Ascending aorta (tissue), 2 donors: ENCODE data around the gene MSI2. TPM values are rescaled to one million over a fixed set of nuclear protein-coding genes. Genes with fewer than 3 reads are reported as not detected.

ENCODE experiments used
- DNase-seq, 2 donors: peaks; one replicate each; pipeline ENCODE4 v3.0.0-alpha.2; 2019; ENCODE audit warnings: low spot score in 2 of 2
- H3K27ac ChIP-seq, 2 donors: fragments of 200-600 bp; sonication (generic); one replicate each; pipeline ENCODE4 v1.5.1; 2016 to 2017; ENCODE audit warnings: mild to moderate bottlenecking in 1 of 2
- H3K27me3 ChIP-seq: fragments of 200-600 bp; sonication (generic); one replicate; pipeline ENCODE4 v1.5.1; 2017
- H3K36me3 ChIP-seq, 2 donors: fragments of 200-600 bp; sonication (generic); one replicate each; pipeline ENCODE4 v1.5.1; 2016
- H3K4me1 ChIP-seq, 2 donors: fragments of 200-600 bp; sonication (generic); one replicate each; pipeline ENCODE4 v1.5.1; 2016 to 2017; ENCODE audit warnings: mild to moderate bottlenecking in 1 of 2
- H3K4me3 ChIP-seq, 2 donors: fragments of 200-600 bp; sonication (generic); one replicate each; pipeline ENCODE4 v1.5.1; 2016 to 2017; ENCODE audit warnings: mild to moderate bottlenecking in 1 of 2
- H3K9me3 ChIP-seq, 2 donors: fragments of 200-600 bp; sonication (generic); one replicate each; pipeline ENCODE4 v1.5.1; 2016
- intact Hi-C: fragments of 100-400 bp; cut with DNase I; formaldehyde crosslinking; loops from one replicate; pipeline ENCODE4 v1.15.1; 2023
- total RNA-seq: library from RNA; depleted of rRNA; stranded (reverse); fragments of >200 nt; gene quantifications from one replicate; pipeline ENCODE4 v1.1.0, GENCODE V29; 2016
- TF ChIP-seq, protein P1 (sequence below), 3 experiments: fragments of 200-600 bp in 2 of 3; fragments of 450-650 bp in 1 of 3; sonication (generic) in 2 of 3; IDR thresholded peaks; one replicate each; pipeline ENCODE4 v1.5.1; 2016 to 2019; ENCODE audit warnings: antibody characterized with exemption in 3 of 3, mild to moderate bottlenecking in 1 of 3, moderate library complexity in 1 of 3

The MSI2 gene
- total RNA-seq, 1 donor from 2014 or later: 11.7 TPM

DNA sequence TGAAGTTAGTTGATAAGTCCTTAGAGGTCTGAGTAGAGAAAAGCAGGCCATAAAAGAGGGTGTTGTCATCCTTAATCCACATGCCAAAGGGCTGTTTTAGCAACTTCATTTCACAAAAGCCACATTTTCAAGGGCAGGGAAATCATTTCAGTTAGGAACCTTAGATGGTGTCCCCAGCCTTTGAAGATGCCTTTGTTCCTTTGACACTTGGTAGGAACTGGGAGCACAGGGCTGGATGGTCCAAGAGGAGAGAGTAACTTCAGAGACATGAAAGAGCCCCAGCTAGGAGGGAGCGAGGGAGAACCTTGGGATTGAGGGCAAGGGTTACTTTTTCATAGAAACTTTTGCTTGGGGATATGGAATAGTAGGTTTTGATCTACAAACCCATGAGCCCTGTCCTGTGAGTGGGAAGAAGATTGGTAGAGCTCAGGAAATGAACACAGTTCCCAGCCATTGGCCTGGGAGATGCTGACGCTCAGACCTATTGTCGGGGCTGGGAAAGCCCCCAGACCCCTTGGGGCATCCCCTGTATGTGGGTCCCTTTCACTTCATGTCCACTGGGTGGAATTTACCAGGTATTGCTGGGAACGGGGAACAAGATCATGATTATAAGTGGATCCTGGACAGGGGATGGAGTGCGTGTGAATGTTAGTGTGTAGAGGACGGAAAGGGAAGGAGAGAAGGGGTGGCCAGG is 18.9 kb downstream of the MSI2 start:
- TF ChIP-seq, protein P1, sequence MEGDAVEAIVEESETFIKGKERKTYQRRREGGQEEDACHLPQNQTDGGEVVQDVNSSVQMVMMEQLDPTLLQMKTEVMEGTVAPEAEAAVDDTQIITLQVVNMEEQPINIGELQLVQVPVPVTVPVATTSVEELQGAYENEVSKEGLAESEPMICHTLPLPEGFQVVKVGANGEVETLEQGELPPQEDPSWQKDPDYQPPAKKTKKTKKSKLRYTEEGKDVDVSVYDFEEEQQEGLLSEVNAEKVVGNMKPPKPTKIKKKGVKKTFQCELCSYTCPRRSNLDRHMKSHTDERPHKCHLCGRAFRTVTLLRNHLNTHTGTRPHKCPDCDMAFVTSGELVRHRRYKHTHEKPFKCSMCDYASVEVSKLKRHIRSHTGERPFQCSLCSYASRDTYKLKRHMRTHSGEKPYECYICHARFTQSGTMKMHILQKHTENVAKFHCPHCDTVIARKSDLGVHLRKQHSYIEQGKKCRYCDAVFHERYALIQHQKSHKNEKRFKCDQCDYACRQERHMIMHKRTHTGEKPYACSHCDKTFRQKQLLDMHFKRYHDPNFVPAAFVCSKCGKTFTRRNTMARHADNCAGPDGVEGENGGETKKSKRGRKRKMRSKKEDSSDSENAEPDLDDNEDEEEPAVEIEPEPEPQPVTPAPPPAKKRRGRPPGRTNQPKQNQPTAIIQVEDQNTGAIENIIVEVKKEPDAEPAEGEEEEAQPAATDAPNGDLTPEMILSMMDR (IDR thresholded peaks at IDR 0.05): no peak
- H3K4me3 ChIP-seq: no peak overlapping the region
- H3K36me3 ChIP-seq: peaks cover 5 to 7% of the 10 kb centered on the region in 2 donors
- intact Hi-C loops: no loop called here
- H3K4me1 ChIP-seq: no peaks in the 10 kb centered on the region
- H3K27me3 ChIP-seq: no peaks in the 10 kb centered on the region
- H3K9me3 ChIP-seq: no peaks in the 10 kb centered on the region
- H3K27ac ChIP-seq: no peak overlapping the region
- no peak for DNase-seq

DNA sequence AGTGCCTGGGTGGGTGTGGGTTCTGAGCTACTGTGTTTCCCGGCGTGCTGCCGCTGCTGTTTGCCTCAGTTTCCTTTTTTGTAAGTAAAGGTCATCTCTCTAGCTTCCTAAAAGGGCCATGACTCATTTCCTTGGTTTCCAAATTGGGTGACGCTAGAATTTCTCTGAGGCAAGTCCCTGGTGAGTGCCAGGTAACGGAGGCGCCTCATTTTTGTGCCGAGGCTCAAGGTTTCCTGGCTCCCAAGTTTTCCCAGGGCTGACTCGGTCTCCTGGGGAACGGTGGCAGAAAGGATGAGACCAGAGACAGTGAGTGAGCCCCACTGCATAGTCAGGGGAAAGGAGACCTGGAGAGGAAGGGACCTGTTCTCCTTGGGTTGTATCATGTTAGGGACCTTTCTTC is 20.3 kb downstream of the MSI2 start:
- intact Hi-C loops: no loop called here
- no peak overlapping the region for H3K4me3 ChIP-seq
- H3K4me1 ChIP-seq: no peaks in the 10 kb centered on the region
- DNase-seq: no peak
- no peaks in the 10 kb centered on the region for H3K27me3 ChIP-seq
- H3K27ac ChIP-seq: no peak overlapping the region
- peaks cover 5 to 6% of the 10 kb centered on the region in 2 donors for H3K36me3 ChIP-seq
- TF ChIP-seq, protein P1 (IDR thresholded peaks at IDR 0.05): no peak
- H3K9me3 ChIP-seq: no peaks in the 10 kb centered on the region

- H3K27ac ChIP-seq: no peak overlapping the region
- intact Hi-C loops: no loop called here
- DNase-seq: no peak
- H3K4me3 ChIP-seq: no peak overlapping the region
- H3K36me3 ChIP-seq: peaks cover 0 to 5% of the 10 kb centered on the region in 2 donors
- TF ChIP-seq, protein P1 (IDR thresholded peaks at IDR 0.05): no peak
- no peaks in the 10 kb centered on the region for H3K9me3 ChIP-seq
- no peaks in the 10 kb centered on the region for H3K4me1 ChIP-seq
- no peaks in the 10 kb centered on the region for H3K27me3 ChIP-seq
These were observed 21.7 kb downstream of the MSI2 start for GRCh38 chr17:57277923-57278604.

DNA sequence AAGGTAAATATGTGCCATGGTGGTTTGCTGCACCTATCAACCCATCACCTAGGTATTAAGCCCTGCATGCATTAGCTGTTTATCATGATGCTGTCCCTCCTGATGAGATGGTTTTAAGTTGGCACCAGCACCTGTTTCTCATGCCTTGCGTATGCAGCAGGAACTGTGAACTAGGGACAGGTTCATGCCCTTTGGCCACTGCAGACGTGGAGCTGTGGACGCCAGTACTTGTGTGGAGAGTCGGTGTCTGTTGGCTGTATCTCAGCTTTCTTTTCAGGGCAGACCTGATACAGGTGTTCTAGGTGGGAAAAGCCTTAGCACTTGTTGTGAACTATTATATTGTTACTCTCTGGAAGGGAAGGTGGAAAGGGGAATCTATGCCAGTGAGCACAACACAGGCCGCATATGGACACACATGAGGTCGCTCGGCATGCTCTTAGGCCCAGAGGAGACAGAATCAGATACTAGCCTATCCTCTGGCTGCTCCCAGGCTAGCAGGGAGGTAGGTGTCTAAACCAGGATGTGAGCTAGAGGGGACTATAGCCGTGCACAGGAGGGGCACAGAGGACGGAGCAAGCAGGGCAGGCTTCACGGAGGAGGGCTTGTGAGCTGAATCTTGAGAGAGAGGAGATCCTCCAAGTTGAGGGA is 22.5 kb downstream of the MSI2 start:
- no peaks in the 10 kb centered on the region for H3K27me3 ChIP-seq
- H3K27ac ChIP-seq: no peak overlapping the region
- H3K9me3 ChIP-seq: no peaks in the 10 kb centered on the region
- no peak overlapping the region for H3K4me3 ChIP-seq
- TF ChIP-seq, protein P1 (IDR thresholded peaks at IDR 0.05): no peak
- no peaks in the 10 kb centered on the region for H3K4me1 ChIP-seq
- intact Hi-C loops: no loop called here
- no peak for DNase-seq
- H3K36me3 ChIP-seq: peaks cover 0 to 5% of the 10 kb centered on the region in 2 donors

DNA sequence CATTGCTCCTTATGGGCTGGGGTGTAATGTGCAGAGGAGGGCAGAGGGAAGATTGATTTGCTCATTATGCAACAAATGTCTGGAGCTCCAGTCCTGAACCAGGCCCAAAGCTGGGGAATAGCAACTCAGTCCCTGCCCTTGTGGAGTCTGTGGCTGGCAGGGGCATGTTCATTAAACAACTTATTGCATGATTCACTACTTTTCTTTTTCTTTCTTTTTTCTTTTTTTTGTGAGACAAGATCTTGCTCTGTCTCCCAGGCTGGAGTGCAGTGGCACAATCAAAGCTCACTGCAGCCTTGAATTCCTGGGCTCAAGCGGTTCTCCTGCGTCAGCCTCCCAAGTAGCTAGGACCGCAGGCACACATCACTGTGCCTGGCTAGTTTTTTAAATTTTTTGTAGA is 23.1 kb downstream of the MSI2 start:
- Histone ChIP-seq H3K27me3 (no peaks in the 10 kb centered on the region), H3K9me3 (no peaks in the 10 kb centered on the region), H3K4me3 (no peak overlapping the region), H3K4me1 (no peaks in the 10 kb centered on the region), H3K27ac (no peak overlapping the region), H3K36me3 (peaks cover 0 to 1% of the 10 kb centered on the region in 2 donors)
- TF ChIP-seq, protein P1 (IDR thresholded peaks at IDR 0.05): no peak
- intact Hi-C loops: no loop called here
- DNase-seq: no peak
